GM19397 (cell line): ENCODE results near the gene SLC43A3.

Experiments
- ATAC-seq: cut with Tn5 transposase; IDR thresholded peaks from one replicate; pipeline ENCODE4 v1.9.1; 2021; ENCODE audit warnings: mild to moderate bottlenecking, moderate library complexity; ENCODE audit not compliant: unreplicated experiment

Gene SLC43A3

GRCh38 chr11:57430952-57431351, 4.0 kb upstream of the SLC43A3 start:
- ATAC-seq: no peak

- no peak for ATAC-seq
These were observed 3.0 kb upstream of the SLC43A3 start for GRCh38 chr11:57429946-57430345.

GRCh38 chr11:57428643-57429042, 1.7 kb upstream of the SLC43A3 start:
- ATAC-seq: no peak

- ATAC-seq: no peak
These were observed 784 bp upstream of the SLC43A3 start for GRCh38 chr11:57427727-57428082.

GRCh38 chr11:57426439-57426928, 437 bp downstream of the SLC43A3 start:
- no peak for ATAC-seq

- no peak for ATAC-seq
These were observed 1.1 kb downstream of the SLC43A3 start for GRCh38 chr11:57425565-57426438.

GRCh38 chr11:57424792-57425564, 1.9 kb downstream of the SLC43A3 start:
- ATAC-seq: peak; percentile 89

GRCh38 chr11:57424137-57424791, 2.7 kb downstream of the SLC43A3 start:
- ATAC-seq: no peak

- ATAC-seq: no peak
These were observed 4.3 kb downstream of the SLC43A3 start for GRCh38 chr11:57422669-57423068.

GRCh38 chr11:57421805-57422204, 5.1 kb downstream of the SLC43A3 start:
- no peak for ATAC-seq

GRCh38 chr11:57421066-57421465, 5.9 kb downstream of the SLC43A3 start:
- ATAC-seq: no peak

- no peak for ATAC-seq
These were observed 7.8 kb downstream of the SLC43A3 start for GRCh38 chr11:57419146-57419545.

- no peak for ATAC-seq
These were observed 8.8 kb downstream of the SLC43A3 start for GRCh38 chr11:57418131-57418530.

- ATAC-seq: no peak
These were observed 9.9 kb downstream of the SLC43A3 start for GRCh38 chr11:57417056-57417455.

- no peak for ATAC-seq
These were observed 10.5 kb downstream of the SLC43A3 start for GRCh38 chr11:57416436-57416835.

GRCh38 chr11:57414612-57415212, 12.2 kb downstream of the SLC43A3 start:
- ATAC-seq: no peak

- ATAC-seq: no peak
These were observed 13.2 kb downstream of the SLC43A3 start for GRCh38 chr11:57413681-57414080.

GRCh38 chr11:57410287-57410686, 16.6 kb downstream of the SLC43A3 start:
- ATAC-seq: no peak

GRCh38 chr11:57409321-57410100, 17.4 kb downstream of the SLC43A3 start:
- no peak for ATAC-seq

GRCh38 chr11:57408771-57409170, 18.1 kb downstream of the SLC43A3 start:
- no peak for ATAC-seq
